ENCODE results near the gene ADCY9.

- TF ChIP-seq POLR2A (IDR thresholded peaks at IDR 0.05; ENCODE audit: borderline replicate concordance, extremely low read depth, insufficient read depth, insufficient read length) (no peak), CTCF (IDR thresholded peaks at IDR 0.05 in 2 of 3, conservative IDR thresholded peaks at IDR 0.05 in 1 of 3; ENCODE audit: borderline replicate concordance in 1 of 3, insufficient read depth in 1 of 3, low read depth in 2 of 3, low read length in 2 of 3) (peak; percentile 78 to 96 (median 86)), POLR2AphosphoS5 (IDR thresholded peaks at IDR 0.05; ENCODE audit: low read depth, low read length) (no peak), JUND (IDR thresholded peaks at IDR 0.05) (no peak), ZBTB33 (IDR thresholded peaks at IDR 0.05; ENCODE audit: extremely low read depth, insufficient replicate concordance, low read length) (no peak), EZH2 (IDR thresholded peaks at IDR 0.05) (no peak), TCF7L2 (IDR thresholded peaks at IDR 0.05; ENCODE audit: borderline replicate concordance, extremely low read depth, insufficient read depth, insufficient read length) (no peak), SP1 (IDR thresholded peaks at IDR 0.05; ENCODE audit: low read depth) (no peak), RAD21 (IDR thresholded peaks at IDR 0.05; ENCODE audit: low read depth) (peak; percentile 99), ATF3 (IDR thresholded peaks at IDR 0.05) (no peak), YY1 (IDR thresholded peaks at IDR 0.05; ENCODE audit: extremely low read depth, insufficient replicate concordance, low read depth, low read length) (no peak)
Measured at GRCh38 chr16:3983081-3983520, 133.1 kb downstream of the ADCY9 start.

Measured in HCT116 (cell line).